ENCODE data around the gene SNRNP70.
A peak's percentile ranks its signal among the peaks of the same experiment; 100 is the strongest.

SNRNP70 gene

GRCh38 chr19:49102303-49102702 lies 17.1 kb downstream of the SNRNP70 start:
- no peak for DNase-seq

DNA sequence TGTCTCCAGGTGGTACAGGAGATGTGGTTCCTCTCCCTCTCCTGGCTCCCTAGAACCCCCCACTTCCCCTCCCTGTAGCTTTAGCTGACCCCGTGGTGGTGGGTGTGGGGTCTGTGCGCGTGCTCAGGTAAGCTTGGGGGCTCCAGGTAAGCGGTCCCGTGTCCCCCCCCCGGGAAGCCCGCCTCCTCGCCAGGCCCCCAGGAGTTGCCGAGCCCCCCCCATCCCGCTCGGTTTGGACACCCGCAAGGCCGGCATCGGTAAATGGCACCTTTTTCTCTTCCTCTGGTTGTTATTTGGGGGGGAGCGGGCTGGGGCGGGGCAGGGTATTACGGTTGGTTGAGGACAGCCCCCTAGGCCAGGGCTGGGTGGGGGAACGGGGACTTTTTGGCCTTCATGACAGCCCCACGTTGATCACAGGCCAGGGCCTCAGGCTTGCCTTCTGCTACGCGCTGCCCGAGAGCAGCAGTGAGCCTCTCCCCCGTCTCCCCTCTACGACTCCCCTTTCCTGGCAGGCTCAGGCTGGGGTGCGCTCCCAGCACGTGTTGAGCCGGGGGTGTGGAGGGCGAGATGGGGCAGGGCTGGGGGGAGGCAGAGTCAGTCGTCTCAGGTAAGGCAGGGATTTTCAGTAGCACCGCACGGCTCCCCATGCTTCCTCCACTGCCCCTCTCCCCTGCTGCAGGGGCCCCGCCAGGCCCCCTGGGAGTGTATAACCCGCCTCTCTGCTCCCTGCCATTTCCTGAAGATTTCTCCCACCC lies 18.3 kb downstream of the SNRNP70 start:
- no peak for DNase-seq

DNA sequence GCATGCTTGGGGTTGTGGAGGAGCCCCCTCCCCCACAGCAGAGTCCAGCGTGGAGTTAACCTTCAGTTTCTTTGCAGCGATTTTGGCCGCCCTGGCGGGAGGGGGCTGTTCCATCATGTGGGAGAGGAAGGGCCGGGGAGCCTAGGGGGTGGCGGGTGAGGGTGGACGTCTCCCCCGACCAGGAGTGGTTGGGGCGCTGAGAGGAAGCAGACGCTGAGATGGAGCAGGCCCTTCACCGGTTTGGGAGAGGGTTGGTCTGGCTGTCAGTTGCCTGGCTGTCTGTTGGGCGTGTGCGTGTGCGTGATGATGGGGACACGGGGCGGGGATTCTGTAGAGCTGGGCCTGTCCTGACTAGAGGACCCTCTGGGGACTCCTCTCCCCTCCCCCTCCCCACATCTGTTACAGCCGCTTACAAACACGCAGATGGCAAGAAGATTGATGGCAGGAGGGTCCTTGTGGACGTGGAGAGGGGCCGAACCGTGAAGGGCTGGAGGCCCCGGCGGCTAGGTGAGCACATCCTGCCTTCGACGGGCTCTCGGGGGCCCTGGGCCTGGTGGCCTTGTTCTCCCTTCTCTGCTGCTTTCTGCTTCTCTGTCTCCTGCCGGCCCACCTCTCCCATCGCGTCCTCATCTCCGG lies 19.1 kb downstream of the SNRNP70 start:
- DNase-seq = no peak

- DNase-seq = peak; percentile 81
Measured at GRCh38 chr19:49106648-49107135, 21.4 kb downstream of the SNRNP70 start.

- DNase-seq = no peak
Measured at GRCh38 chr19:49107625-49108459, 22.6 kb downstream of the SNRNP70 start.

GRCh38 chr19:49109051-49109450 lies 23.8 kb downstream of the SNRNP70 start:
- no peak for DNase-seq

DNA sequence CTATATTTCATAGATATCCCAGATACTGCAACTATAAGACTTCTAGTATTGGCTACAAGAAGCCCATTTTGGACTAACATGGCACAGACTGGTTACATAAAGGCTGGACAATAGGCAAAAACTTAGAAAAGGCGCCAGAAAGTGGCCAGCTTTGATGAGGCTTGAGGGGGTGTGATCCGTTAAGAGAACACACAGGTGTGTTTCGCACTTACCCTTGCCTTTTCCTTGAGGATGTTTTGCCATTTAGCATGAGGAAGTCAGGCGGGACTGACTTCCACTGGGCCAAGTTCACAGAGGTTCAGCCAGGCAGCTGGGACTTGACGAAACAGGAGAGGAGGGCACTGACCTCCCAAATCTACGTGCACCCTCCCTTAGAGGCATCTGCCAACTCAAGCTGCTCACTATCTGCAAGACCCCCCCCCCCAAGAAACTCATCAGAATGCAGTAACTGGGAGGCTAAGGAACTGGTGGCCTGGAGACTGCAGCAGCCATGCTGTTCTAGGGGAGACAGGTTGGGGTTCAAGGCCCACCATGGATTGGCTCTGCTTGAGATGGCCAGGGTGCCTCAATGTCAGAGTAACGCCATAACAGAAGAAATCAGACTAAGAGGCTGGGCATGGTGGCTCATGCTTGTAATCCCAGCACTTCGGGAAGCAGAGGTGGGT lies 24.4 kb downstream of the SNRNP70 start:
- no peak for DNase-seq

- DNase-seq = no peak
Measured at GRCh38 chr19:49110567-49110966, 25.3 kb downstream of the SNRNP70 start.

- no peak for DNase-seq
Measured at GRCh38 chr19:49111218-49111998, 26.2 kb downstream of the SNRNP70 start.

DNA sequence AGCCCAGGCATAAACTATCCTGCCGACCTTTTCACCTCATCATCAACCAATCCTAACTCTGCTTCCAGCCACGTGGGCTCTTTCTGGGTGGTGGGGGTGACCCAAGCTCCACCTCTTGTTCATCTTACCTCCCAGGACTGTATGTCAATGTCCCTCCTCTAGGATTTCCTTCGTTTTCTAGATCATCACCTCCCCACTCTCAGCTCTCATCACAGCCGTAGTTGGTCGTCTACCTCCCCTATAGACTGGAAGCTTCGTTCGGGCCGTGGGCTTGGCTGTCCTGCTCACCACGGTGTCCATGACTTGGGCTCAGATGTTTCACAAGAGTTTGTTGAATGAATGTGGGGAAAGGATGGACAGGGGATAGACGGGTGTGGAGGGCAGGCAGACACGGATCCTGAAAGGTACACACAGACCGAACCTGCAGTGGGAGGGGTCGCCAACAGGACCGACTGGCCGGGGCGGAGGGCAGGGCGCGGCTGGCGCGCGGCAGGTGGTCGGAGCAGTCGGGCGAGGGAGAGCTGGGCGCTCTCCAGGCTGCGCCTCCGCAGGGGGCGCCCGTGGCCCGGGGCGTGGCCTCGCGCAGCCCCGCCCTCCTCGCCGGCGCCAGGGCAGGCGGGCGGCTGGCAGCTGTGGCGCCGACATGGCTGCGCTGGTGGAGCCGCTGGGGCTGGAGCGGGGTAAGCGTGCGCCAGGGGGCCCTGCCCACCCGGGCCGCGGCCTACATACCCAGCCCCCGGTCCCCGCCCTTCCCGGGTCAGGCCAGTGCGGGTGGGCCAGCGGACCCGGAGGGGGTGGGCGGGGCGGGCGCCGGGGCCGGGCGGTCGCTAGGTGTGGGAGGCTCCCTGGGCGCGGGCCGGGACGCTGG lies 28.7 kb downstream of the SNRNP70 start, which contains the start of gene LIN7B:
LIN7B (plus strand) TSS at position 609 of the 868 bp plus-strand sequence; CDS start at position 644, 35 bp downstream.
- DNase-seq = peak; percentile 76

GRCh38 chr19:49114630-49115363 lies 29.5 kb downstream of the SNRNP70 start:
- DNase-seq = peak; percentile 75

GRCh38 chr19:49116544-49116943 lies 31.3 kb downstream of the SNRNP70 start:
- no peak for DNase-seq

- DNase-seq = no peak
Measured at GRCh38 chr19:49117677-49118564, 32.7 kb downstream of the SNRNP70 start.

DNA sequence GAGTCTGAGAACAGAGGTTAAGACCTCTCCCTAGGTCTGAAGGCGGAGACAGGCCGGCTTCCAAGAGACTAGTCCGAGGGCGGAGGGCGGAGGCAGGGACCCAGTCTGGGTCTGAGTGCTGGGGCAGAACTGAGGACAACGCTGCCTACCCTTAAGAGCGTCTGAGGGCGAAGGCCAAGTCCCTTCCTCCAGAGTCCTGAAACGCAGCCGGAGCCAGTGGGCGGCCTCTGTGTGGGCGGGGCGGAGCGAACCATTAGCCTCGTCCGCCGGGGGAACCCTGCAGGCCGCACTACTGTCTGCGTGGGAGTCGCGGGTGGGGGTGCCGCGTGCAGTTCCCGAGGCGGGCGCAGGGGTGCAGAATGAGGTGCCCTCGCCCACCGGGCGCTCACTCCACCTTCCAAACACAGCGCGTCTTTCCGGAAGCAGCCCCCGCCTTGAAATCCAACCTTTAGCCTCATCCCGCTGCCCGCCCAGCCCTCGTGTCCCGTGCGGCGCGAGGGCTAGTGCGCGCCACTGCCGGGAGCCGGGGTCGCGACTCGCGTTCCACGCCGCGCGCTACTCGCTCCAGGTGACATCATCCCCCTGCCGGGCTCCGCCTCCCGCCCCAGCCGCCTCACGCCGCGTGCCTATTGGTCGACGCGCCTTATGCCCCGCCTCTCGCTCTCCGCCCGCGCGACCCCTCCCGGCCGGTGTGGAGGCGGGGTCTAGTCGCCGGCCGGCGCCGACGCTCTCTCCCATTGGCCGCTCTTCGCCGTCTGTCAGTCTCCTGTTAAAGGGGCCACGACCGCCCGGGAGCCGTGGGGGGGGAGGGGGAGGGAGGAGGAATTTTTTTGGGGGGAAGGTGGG lies 33.5 kb downstream of the SNRNP70 start, which contains the start of gene C19orf73:
C19orf73 (minus strand) TSS at position 579 of the 846 bp plus-strand sequence; CDS start at position 458, 121 bp downstream.
- DNase-seq = peak; percentile 97

DNA sequence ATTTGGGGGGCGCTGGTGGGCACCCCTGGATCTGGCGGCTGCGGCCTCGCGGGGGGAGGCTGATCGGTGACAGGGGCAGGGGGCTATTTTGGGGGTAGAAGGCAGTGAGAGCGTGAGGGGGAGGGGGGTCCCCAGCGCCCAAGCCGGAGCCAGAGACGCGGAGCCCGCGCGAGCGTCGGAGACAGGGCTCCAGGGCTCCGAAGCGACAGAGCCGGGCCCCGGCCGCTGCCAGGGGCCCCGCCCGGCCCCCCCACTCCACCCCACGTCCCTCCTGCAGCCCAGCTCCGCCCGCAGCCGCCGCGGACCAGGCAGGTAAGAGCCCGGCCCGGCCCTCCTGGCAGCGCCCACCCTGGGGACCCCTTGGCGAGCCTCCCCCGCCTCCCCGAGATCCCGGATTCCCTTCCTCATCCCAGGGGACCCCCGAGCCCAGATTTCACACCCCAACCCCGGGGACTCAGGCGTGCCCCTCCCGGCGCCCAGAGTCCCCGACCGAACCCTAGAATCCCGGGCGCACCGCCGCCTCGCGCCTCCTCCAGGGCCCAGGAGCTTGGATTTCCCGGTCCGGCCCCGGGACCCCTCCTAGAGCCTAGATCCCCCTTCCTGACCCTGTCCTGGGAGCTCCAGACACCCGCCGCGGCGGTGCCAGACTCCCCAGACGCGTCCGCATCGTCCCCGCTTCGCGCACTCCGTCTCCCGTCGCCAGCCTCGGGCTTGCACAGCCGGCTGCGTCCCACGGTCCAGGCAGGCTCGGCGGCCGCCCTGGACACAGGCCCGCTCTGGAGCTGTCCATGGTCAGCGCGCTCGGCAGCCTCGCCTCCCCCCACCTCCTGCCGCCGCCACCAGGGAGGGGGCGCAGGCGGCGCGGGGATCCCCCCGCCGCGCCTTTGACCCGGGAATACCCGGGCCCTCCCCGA lies 34.4 kb downstream of the SNRNP70 start, which contains the start of gene PPFIA3:
PPFIA3 (plus strand) TSS at position 134 of the 914 bp plus-strand sequence. CDS start 8,330 bp downstream, outside the sequence.
- DNase-seq = peak; percentile 34

- DNase-seq = no peak
Measured at GRCh38 chr19:49120325-49120683, 35.1 kb downstream of the SNRNP70 start.

DNA sequence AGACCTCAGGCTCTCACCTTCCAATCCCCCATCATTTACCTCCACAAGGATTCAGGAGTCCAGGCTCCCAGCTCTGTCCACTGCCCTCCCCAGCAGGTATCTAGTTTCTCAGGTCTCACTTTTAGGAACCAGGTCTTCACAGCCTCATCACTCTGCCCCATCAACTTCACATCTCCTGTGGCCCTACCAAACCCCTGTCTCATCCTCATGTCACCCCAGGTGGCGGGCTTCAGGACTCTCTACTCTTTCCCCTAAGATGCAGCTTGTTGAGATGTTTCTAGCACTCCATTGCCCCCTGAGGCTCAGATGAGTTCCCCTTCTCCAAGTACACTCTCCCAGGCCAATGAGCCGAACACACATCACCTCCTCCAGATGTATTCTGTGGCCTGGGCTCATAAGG lies 35.6 kb downstream of the SNRNP70 start:
- no peak for DNase-seq
